Activated CD4-positive, alpha-beta T cell treated with anti-CD3 and anti-CD28 coated beads, Interleukin-2, amount 10 ng/mL, durations not matched to agents 24 days and 14 days (primary cell): ENCODE data around the gene TAS2R10. TPM values are rescaled to one million over a fixed set of nuclear protein-coding genes. Genes with fewer than 3 reads are reported as not detected.
"Not testable (repeated sequence)": the region's sequence is repeated elsewhere in the genome, so short reads cannot be mapped to it uniquely, and the experiment has no call there.

Source experiments
- DNase-seq: peaks from one replicate; pipeline ENCODE4 v3.0.0; 2022
- H3K27ac Mint-ChIP-seq: one replicate; pipeline ENCODE4 v1.8.0; 2022; ENCODE audit warnings: mild to moderate bottlenecking, mixed read lengths
- H3K27me3 Mint-ChIP-seq: one replicate; pipeline ENCODE4 v1.8.0; 2022; ENCODE audit warnings: mixed read lengths
- H3K36me3 Mint-ChIP-seq: one replicate; pipeline ENCODE4 v1.8.0; 2022; ENCODE audit warnings: low read depth, mild to moderate bottlenecking, mixed read lengths
- H3K4me1 Mint-ChIP-seq: one replicate; pipeline ENCODE4 v1.8.0; 2021; ENCODE audit warnings: mixed read lengths
- H3K4me3 Mint-ChIP-seq: one replicate; pipeline ENCODE4 v1.8.0; 2022; ENCODE audit warnings: mild to moderate bottlenecking, moderate library complexity, mixed read lengths
- H3K9me3 Mint-ChIP-seq: one replicate; pipeline ENCODE4 v1.8.0; 2021; ENCODE audit warnings: mixed read lengths
- intact Hi-C: fragments of 100-400 bp; cut with micrococcal nuclease; formaldehyde crosslinking; loops from one replicate; pipeline ENCODE4 v1.15.1; 2023
- total RNA-seq: library from RNA; stranded (reverse); gene quantifications from 2 replicates; pipeline ENCODE4 v1.2.3, GENCODE V29; 2022

TAS2R10 gene
- total RNA-seq, 1 donor from 2014 or later: not detected

GRCh38 chr12:10811883-10812536, 14.1 kb downstream of the TAS2R10 start:
- Mint-ChIP-seq H3K36me3 (no peaks in the 10 kb centered on the region), H3K27me3 (peaks cover 22% of the 10 kb centered on the region), H3K27ac (no peak overlapping the region), H3K9me3 (peaks cover 3% of the 10 kb centered on the region), H3K4me3 (no peak overlapping the region), H3K4me1 (no peaks in the 10 kb centered on the region)
- intact Hi-C loops: no loop called here
- no peak for DNase-seq

- Mint-ChIP-seq H3K27ac (no peak within 1 kb of the TSS), H3K9me3 (peaks cover 3% of the 10 kb centered on the region), H3K4me1 (no peaks in the 10 kb centered on the region), H3K27me3 (peaks cover 26% of the 10 kb centered on the region), H3K36me3 (no peaks in the 10 kb centered on the region), H3K4me3 (no peak within 1 kb of the TSS)
- no peak for DNase-seq
- intact Hi-C loops: no loop called here
Observed at GRCh38 chr12:10810068-10810467, 16.1 kb downstream of the TAS2R10 start, which contains the start of gene TAS2R9. TSS of gene TAS2R9 (minus strand) at chr12:10810168. CDS start at chr12:10810075, 93 bp downstream.

GRCh38 chr12:10807186-10807585, 19.0 kb downstream of the TAS2R10 start, which contains the start of gene TAS2R8:
TSS of gene TAS2R8 (minus strand) at chr12:10807286. CDS start at chr12:10806980, 306 bp downstream.
- no peak for DNase-seq
- H3K27ac Mint-ChIP-seq: no peak within 1 kb of the TSS
- H3K36me3 Mint-ChIP-seq: no peaks in the 10 kb centered on the region
- H3K9me3 Mint-ChIP-seq: no peaks in the 10 kb centered on the region
- H3K4me1 Mint-ChIP-seq: no peaks in the 10 kb centered on the region
- H3K4me3 Mint-ChIP-seq: no peak within 1 kb of the TSS
- peaks cover 25% of the 10 kb centered on the region for H3K27me3 Mint-ChIP-seq
- intact Hi-C loops: no loop called here

- no peak within 1 kb of the TSS for H3K4me3 Mint-ChIP-seq
Observed at GRCh38 chr12:10802587-10802986, 23.6 kb downstream of the TAS2R10 start, which contains the start of gene TAS2R7. TSS of gene TAS2R7 (minus strand) at chr12:10802627. CDS start at chr12:10802570, 57 bp downstream.

GRCh38 chr12:10801741-10802140, 24.4 kb downstream of the TAS2R10 start:
- intact Hi-C loops: no loop called here
- Mint-ChIP-seq H3K4me1 (no peaks in the 10 kb centered on the region), H3K27me3 (peaks cover 29% of the 10 kb centered on the region), H3K9me3 (peaks cover 3% of the 10 kb centered on the region), H3K4me3 (no peak overlapping the region), H3K36me3 (no peaks in the 10 kb centered on the region), H3K27ac (no peak overlapping the region)
- no peak for DNase-seq

More at GRCh38 chr12:10802587-10802986, 23.6 kb downstream of the TAS2R10 start, which contains the start of gene TAS2R7:
- Mint-ChIP-seq H3K4me1 (no peaks in the 10 kb centered on the region), H3K27me3 (peaks cover 26% of the 10 kb centered on the region), H3K27ac (no peak within 1 kb of the TSS), H3K36me3 (no peaks in the 10 kb centered on the region), H3K9me3 (peaks cover 3% of the 10 kb centered on the region)
- no peak for DNase-seq
- intact Hi-C loops: no loop called here

- Mint-ChIP-seq H3K27me3 (peaks cover 20% of the 10 kb centered on the region), H3K4me1 (no peaks in the 10 kb centered on the region), H3K4me3 (no peak overlapping the region), H3K9me3 (no peaks in the 10 kb centered on the region), H3K36me3 (no peaks in the 10 kb centered on the region), H3K27ac (no peak overlapping the region)
- intact Hi-C loops: no loop called here
- no peak for DNase-seq
Observed at GRCh38 chr12:10794222-10794621, 31.9 kb downstream of the TAS2R10 start.

- H3K4me1 Mint-ChIP-seq, H3K27ac Mint-ChIP-seq, H3K9me3 Mint-ChIP-seq, DNase-seq, intact Hi-C loops, H3K36me3 Mint-ChIP-seq, H3K4me3 Mint-ChIP-seq: not testable (repeated sequence)
- H3K27me3 Mint-ChIP-seq: peaks cover 16% of the 10 kb centered on the region
Observed at GRCh38 chr12:10791769-10792168, 34.4 kb downstream of the TAS2R10 start.

GRCh38 chr12:10783252-10783651, 42.9 kb downstream of the TAS2R10 start:
- Mint-ChIP-seq H3K27me3 (peaks cover 9% of the 10 kb centered on the region), H3K27ac (no peak overlapping the region), H3K36me3 (no peaks in the 10 kb centered on the region)

GRCh38 chr12:10779103-10779502, 47.1 kb downstream of the TAS2R10 start:
- Mint-ChIP-seq H3K36me3 (no peaks in the 10 kb centered on the region), H3K27me3 (peaks cover 21% of the 10 kb centered on the region)
- intact Hi-C loops: no loop called here

More at GRCh38 chr12:10783252-10783651, 42.9 kb downstream of the TAS2R10 start:
- Mint-ChIP-seq H3K4me3 (no peak overlapping the region), H3K4me1 (no peaks in the 10 kb centered on the region), H3K9me3 (no peaks in the 10 kb centered on the region)
- intact Hi-C loops: no loop called here
- DNase-seq: no peak

More at GRCh38 chr12:10779103-10779502, 47.1 kb downstream of the TAS2R10 start:
- Mint-ChIP-seq H3K9me3 (no peaks in the 10 kb centered on the region), H3K4me1 (no peaks in the 10 kb centered on the region), H3K27ac (no peak overlapping the region), H3K4me3 (no peak overlapping the region)
- DNase-seq: no peak

Other genes starting within 250 kb of the TAS2R10 start
- 88.6 and 91.1 TPM in 2 replicates for gene MAGOHB, start 212.7 kb downstream of the TAS2R10 start, total RNA-seq
- not detected in 2 replicates for gene STYK1, start 152.3 kb downstream of the TAS2R10 start, total RNA-seq
- gene YBX3, start 103.0 kb downstream of the TAS2R10 start, total RNA-seq: 199 and 203 TPM in 2 replicates
- not detected in 2 replicates for gene TAS2R7, start 23.7 kb downstream of the TAS2R10 start, total RNA-seq
- gene TAS2R8, start 19.1 kb downstream of the TAS2R10 start, total RNA-seq: not detected in 2 replicates
- not detected in 2 replicates for gene TAS2R9, start 16.2 kb downstream of the TAS2R10 start, total RNA-seq
- 0.62 and 2.0 TPM in 2 replicates for gene PRR4, start 23.1 kb upstream of the TAS2R10 start, total RNA-seq
- 18.2 and 22.4 TPM in 2 replicates for gene PRH1, start 57.9 kb upstream of the TAS2R10 start, total RNA-seq
- gene TAS2R13, start 83.2 kb upstream of the TAS2R10 start, total RNA-seq: 1.1 and 1.3 TPM in 2 replicates
- gene PRH2, start 102.9 kb upstream of the TAS2R10 start, total RNA-seq: not detected in 2 replicates
- 2.7 and 3.5 TPM in 2 replicates for gene TAS2R14, start 112.9 kb upstream of the TAS2R10 start, total RNA-seq
- 0.56 and 1.0 TPM in 2 replicates for gene TAS2R50, start 160.6 kb upstream of the TAS2R10 start, total RNA-seq
- gene TAS2R20, start 171.9 kb upstream of the TAS2R10 start, total RNA-seq: 2.0 and 2.1 TPM in 2 replicates
- 2.9 and 3.9 TPM in 2 replicates for gene TAS2R19, start 196.3 kb upstream of the TAS2R10 start, total RNA-seq
- 3.5 and 4.3 TPM in 2 replicates for gene TAS2R31, start 205.0 kb upstream of the TAS2R10 start, total RNA-seq
- 1.3 and 2.2 TPM in 2 replicates for gene TAS2R46, start 235.9 kb upstream of the TAS2R10 start, total RNA-seq